HL-60 (cell line): Measurements from ENCODE around the gene ZNF182.

ENCODE experiments used
- GABPA ChIP-seq: IDR thresholded peaks from 2 replicates; pipeline ENCODE4 v1.6.1; 2012; ENCODE audit warnings: low read depth
- POLR2AphosphoS5 ChIP-seq: IDR thresholded peaks from 2 replicates; pipeline ENCODE4 v1.6.1; 2012; ENCODE audit warnings: low read depth
- SPI1 ChIP-seq: IDR thresholded peaks from 2 replicates; pipeline ENCODE4 v1.6.1; 2012; ENCODE audit warnings: low read depth, mild to moderate bottlenecking, borderline replicate concordance
- TF ChIP-seq, protein P1 (sequence below): IDR thresholded peaks from 2 replicates; pipeline ENCODE4 v1.6.1; 2012; ENCODE audit warnings: low read depth; ENCODE audit not compliant: insufficient replicate concordance
- TF ChIP-seq, protein P2 (sequence below): IDR thresholded peaks from one replicate; pipeline ENCODE4 v1.5.1; 2011; ENCODE audit warnings: low read length, control low read depth, inconsistent platforms; ENCODE audit not compliant: insufficient read depth

DNA sequence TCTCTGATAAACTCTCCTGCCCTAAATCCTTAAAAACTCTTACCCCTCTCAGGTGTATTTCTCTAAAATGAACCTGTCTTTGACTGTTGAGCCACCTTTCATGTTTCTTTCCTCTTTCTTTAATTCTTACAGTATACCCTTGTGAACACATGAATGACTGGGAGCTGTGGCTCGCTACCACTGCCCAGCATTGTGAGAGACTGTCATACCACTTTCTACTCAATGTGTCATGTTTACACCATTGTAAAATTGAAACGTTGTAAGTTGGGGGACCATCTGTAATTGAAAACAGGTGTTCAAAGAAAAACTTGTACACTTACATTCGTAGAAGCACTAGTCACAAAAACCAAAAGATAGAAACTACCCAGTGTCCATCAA is 66.9 kb downstream of the ZNF182 start:
- TF ChIP-seq, protein P1, sequence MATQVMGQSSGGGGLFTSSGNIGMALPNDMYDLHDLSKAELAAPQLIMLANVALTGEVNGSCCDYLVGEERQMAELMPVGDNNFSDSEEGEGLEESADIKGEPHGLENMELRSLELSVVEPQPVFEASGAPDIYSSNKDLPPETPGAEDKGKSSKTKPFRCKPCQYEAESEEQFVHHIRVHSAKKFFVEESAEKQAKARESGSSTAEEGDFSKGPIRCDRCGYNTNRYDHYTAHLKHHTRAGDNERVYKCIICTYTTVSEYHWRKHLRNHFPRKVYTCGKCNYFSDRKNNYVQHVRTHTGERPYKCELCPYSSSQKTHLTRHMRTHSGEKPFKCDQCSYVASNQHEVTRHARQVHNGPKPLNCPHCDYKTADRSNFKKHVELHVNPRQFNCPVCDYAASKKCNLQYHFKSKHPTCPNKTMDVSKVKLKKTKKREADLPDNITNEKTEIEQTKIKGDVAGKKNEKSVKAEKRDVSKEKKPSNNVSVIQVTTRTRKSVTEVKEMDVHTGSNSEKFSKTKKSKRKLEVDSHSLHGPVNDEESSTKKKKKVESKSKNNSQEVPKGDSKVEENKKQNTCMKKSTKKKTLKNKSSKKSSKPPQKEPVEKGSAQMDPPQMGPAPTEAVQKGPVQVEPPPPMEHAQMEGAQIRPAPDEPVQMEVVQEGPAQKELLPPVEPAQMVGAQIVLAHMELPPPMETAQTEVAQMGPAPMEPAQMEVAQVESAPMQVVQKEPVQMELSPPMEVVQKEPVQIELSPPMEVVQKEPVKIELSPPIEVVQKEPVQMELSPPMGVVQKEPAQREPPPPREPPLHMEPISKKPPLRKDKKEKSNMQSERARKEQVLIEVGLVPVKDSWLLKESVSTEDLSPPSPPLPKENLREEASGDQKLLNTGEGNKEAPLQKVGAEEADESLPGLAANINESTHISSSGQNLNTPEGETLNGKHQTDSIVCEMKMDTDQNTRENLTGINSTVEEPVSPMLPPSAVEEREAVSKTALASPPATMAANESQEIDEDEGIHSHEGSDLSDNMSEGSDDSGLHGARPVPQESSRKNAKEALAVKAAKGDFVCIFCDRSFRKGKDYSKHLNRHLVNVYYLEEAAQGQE: no peak
- TF ChIP-seq, protein P2, sequence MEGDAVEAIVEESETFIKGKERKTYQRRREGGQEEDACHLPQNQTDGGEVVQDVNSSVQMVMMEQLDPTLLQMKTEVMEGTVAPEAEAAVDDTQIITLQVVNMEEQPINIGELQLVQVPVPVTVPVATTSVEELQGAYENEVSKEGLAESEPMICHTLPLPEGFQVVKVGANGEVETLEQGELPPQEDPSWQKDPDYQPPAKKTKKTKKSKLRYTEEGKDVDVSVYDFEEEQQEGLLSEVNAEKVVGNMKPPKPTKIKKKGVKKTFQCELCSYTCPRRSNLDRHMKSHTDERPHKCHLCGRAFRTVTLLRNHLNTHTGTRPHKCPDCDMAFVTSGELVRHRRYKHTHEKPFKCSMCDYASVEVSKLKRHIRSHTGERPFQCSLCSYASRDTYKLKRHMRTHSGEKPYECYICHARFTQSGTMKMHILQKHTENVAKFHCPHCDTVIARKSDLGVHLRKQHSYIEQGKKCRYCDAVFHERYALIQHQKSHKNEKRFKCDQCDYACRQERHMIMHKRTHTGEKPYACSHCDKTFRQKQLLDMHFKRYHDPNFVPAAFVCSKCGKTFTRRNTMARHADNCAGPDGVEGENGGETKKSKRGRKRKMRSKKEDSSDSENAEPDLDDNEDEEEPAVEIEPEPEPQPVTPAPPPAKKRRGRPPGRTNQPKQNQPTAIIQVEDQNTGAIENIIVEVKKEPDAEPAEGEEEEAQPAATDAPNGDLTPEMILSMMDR: no peak
- TF ChIP-seq SPI1 (no peak), POLR2AphosphoS5 (no peak), GABPA (no peak)
